NCI-H2029 treated with DMSO at 0.1 percent for 48 hours (cell line): ENCODE measurements around the gene RPTOR.

Source experiments
- DNase-seq: peaks from one replicate; lab custom pipeline; 2025; lab: John Stamatoyannopoulos, UW

Gene RPTOR

GRCh38 chr17:80892900-80893603 lies 348.4 kb downstream of the RPTOR start:
- no peak for DNase-seq

- DNase-seq: no peak
Measured at GRCh38 chr17:80893604-80894438, 349.2 kb downstream of the RPTOR start.

- no peak for DNase-seq
Measured at GRCh38 chr17:80894439-80894721, 349.7 kb downstream of the RPTOR start.

GRCh38 chr17:80894726-80895125 lies 350.1 kb downstream of the RPTOR start:
- no peak for DNase-seq

GRCh38 chr17:80895366-80895765 lies 350.7 kb downstream of the RPTOR start:
- DNase-seq: no peak

- no peak for DNase-seq
Measured at GRCh38 chr17:80898716-80899115, 354.1 kb downstream of the RPTOR start.

- no peak for DNase-seq
Measured at GRCh38 chr17:80899402-80900268, 355.0 kb downstream of the RPTOR start.

- DNase-seq: no peak
Measured at GRCh38 chr17:80901319-80901718, 356.7 kb downstream of the RPTOR start.

DNA sequence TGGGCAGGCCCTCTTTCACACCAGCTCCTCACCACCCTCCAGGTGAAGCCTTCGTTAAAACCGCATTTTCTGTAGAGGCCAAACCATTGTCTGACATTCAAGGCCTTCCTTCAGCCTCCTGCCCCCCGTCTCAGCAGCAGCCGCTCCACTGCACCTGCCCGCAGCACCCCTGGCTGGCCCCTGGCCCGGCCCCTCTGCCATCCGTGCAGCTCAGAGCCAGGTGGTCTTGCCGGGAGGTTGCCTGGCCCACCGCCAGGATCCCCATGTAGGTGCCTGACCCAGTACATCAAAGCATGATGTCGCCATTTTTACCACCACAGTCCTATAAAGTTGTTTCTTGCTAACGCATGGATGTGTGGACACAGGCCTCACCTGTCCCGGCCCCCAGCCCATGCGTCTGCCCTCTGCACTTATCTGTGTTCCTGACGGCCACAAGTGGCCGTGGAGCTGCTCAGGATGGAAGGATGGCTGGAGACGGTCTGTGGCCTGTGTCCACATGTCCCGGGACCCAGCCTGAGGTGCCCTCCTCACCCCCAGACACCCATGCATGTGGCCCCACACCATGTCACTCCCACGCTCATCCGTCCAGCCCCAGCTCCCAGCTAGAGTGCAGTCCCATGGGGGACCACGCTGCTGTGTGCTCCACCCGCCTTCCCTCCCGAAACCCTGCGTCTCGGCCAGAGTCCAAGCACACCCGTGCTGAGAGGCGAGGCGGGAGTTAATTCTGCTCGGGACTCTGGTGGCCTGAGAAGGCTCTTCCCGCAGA lies 357.7 kb downstream of the RPTOR start:
- DNase-seq: no peak

DNA sequence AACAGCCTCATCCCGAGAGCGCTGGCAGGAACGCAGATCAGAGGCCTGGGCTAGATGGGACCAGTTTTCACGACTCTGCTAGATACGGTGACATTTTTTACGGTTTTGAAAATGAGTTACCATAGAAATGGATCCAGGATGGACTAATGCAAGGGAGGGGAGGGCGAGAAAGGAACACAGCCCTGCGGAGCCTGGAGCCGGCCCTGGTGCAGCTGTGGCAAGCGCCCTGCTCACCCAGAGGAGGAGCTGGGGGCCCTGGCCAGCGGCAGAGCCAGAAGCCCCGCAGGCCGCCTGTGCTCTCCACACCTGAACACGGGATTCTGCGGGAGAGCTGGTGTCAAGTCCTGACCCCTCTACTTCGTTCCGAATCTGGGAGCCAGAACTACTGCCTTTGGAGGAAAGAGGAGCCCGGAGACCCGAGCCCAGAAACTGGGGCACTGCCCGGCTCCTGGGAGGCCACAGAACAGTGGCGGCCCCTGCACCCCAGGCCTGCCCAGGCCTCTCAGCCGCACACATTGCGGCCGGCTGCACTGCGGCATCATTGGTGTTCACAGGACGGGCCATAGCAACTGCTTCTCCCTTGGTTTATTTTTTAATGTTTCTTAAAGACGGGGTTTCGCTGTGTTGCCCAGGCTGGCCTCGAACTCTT lies 358.4 kb downstream of the RPTOR start:
- no peak for DNase-seq

DNA sequence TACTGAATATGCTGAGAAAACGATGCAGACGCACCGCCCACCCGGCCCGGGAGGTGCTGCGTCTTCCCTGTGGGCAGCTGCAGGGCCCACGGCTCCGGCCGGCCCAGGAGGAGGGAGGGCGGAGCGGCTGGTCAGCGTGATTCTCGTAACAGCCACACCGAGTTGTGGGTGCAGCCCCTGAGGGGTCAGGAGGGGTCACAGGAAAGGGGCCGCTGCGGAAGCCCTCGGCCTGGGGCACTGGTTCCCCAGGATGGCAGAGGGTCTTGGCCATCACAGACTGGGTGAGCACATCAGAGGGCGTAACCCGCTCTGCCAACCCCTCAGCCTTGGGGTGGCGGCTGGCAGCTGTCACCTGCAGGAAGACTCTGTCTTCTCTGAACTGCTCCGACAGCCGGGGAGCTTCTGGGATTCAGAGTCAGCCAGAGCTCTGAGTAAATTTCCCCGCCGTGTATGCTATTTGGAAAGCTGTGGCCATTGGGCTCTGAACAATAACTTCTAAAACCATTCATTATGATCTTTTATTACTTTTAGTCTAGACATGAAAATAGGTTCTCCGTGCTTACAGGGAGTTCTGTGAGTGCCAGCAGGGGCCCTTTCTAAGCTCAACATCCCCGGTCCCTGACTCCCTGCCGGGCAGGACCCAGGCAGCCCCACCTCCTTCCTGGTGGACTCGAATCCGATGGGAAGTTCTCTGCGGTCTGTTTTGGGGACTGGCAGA lies 359.6 kb downstream of the RPTOR start:
- DNase-seq: no peak

GRCh38 chr17:80905586-80906230 lies 361.1 kb downstream of the RPTOR start:
- no peak for DNase-seq

DNA sequence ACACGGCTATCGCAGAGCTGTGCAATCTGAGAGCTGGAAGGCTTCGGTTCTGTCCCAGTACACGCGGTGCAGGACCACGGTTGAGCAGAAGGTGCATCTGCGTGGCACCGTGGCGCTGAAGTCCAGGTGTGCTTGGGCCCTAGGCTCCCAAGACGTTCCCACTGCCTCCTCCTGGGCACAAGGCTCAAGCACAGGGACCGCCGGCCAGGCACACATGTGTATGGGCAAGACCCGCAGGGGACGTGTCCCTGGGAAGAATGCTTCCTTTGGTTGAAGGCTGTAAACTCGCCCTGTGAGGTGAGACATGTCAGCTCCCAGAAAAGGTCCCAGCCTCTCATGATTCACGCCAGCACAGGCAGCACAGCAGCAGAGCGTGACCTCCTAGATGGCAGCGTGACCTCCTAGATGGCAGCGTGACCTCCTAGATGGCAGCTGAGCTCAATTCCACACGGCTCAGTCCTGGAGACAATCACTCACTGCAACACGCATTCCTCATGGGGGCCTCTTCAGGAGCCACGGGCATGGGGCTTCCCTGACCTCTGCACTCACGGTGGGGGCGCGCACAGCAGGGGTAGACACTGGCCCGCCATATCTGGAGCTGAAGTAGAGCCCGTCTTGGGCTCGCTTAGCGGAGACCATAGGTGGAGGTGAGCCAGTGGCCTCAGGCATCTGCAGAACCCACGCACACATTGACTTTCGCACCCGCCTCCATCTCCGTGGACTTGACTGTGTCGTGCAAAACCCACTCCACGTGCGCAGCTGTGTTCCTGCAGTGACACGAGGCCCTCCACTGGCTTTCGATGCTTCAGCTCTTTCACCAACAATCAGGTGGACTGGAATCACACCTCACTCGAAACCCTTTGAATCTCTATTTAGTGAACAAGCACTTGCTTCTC lies 362.0 kb downstream of the RPTOR start:
- no peak for DNase-seq

GRCh38 chr17:80907281-80907680 lies 362.6 kb downstream of the RPTOR start:
- no peak for DNase-seq

DNA sequence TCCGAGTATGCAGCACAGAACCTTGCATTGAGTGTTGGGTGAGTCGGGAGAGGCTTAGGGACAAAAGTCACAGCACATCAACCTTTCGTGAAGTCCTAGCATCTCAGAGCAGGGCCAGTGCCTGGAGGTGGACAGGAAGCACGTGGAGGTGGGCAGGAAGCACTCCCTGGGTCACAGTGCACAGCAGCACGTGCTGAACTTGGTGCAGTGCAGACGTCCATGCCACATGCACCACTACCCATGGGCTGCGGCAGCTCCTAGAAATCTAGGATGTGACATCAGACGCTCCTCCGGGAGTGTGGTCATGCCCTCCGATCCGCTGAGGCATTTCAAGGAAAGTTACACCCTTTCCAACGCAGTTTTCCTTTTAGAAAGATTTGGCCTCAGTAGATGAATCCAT lies 363.6 kb downstream of the RPTOR start:
- DNase-seq: no peak

GRCh38 chr17:80908776-80909175 lies 364.1 kb downstream of the RPTOR start:
- DNase-seq: no peak

GRCh38 chr17:80909635-80910034 lies 365.0 kb downstream of the RPTOR start:
- DNase-seq: no peak

- DNase-seq: no peak
Measured at GRCh38 chr17:80910043-80910442, 365.4 kb downstream of the RPTOR start.

- no peak for DNase-seq
Measured at GRCh38 chr17:80912476-80912875, 367.8 kb downstream of the RPTOR start.
